SU-DHL-6 (cell line): ENCODE measurements around the gene CDKN1A.
"Not testable (repeated sequence)": the region's sequence is repeated elsewhere in the genome, so short reads cannot be mapped to it uniquely, and the experiment has no call there.

Source experiments
- CTCF ChIP-seq: fragments of 200-600 bp; sonication (generic); IDR thresholded peaks from one replicate; pipeline ENCODE4 v1.5.1; 2017; ENCODE audit warnings: antibody characterized with exemption, mild to moderate bottlenecking, low read length, moderate library complexity; ENCODE audit not compliant: insufficient read depth, poor library complexity, severe bottlenecking
- EZH2phosphoT487 ChIP-seq: fragments of 200-600 bp; sonication (generic), shearing (Covaris generic); conservative IDR thresholded peaks from 2 replicates; pipeline ENCODE4 v1.6.1; 2018; ENCODE audit warnings: mild to moderate bottlenecking, antibody characterized with exemption, low read length, moderate library complexity, mixed read lengths

GRCh38 chr6:36723992-36724391 lies 45.5 kb downstream of the CDKN1A start:
- not testable (repeated sequence) for TF ChIP-seq CTCF, EZH2phosphoT487
